ENCODE measurements around the gene RETN.

Gene RETN

GRCh38 chr19:7685546-7686445, 16.9 kb downstream of the RETN start:
- DNase-seq: no peak

GRCh38 chr19:7687177-7687576, 18.3 kb downstream of the RETN start:
- no peak for DNase-seq

- no peak for DNase-seq
Observed at GRCh38 chr19:7689165-7689564, 20.3 kb downstream of the RETN start.

- no peak for DNase-seq
Observed at GRCh38 chr19:7690779-7691258, 22.0 kb downstream of the RETN start.

- no peak for DNase-seq
Observed at GRCh38 chr19:7691497-7691896, 22.6 kb downstream of the RETN start.

GRCh38 chr19:7692417-7693088, 23.7 kb downstream of the RETN start:
- no peak for DNase-seq

GRCh38 chr19:7694499-7694898, 25.6 kb downstream of the RETN start:
- DNase-seq: no peak

- DNase-seq: no peak
Observed at GRCh38 chr19:7697721-7698287, 29.0 kb downstream of the RETN start.

GRCh38 chr19:7698583-7698982, 29.7 kb downstream of the RETN start:
- no peak for DNase-seq

GRCh38 chr19:7699003-7699402, 30.2 kb downstream of the RETN start:
- no peak for DNase-seq

GRCh38 chr19:7699417-7700401, 30.9 kb downstream of the RETN start:
- DNase-seq: no peak

GRCh38 chr19:7701049-7701653, 32.3 kb downstream of the RETN start:
- DNase-seq: no peak

GRCh38 chr19:7701654-7702457, 33.0 kb downstream of the RETN start, which contains the start of gene FCER2:
Gene FCER2, minus strand, starts transcription at chr19:7702131. Its CDS starts 2,371 bp downstream, at chr19:7699760.
- DNase-seq: no peak

GRCh38 chr19:7703332-7703731, 34.5 kb downstream of the RETN start:
- DNase-seq: no peak

GRCh38 chr19:7704280-7705060, 35.6 kb downstream of the RETN start:
- DNase-seq: no peak

GRCh38 chr19:7705387-7706187, 36.7 kb downstream of the RETN start:
- DNase-seq: no peak

GRCh38 chr19:7706188-7706954, 37.5 kb downstream of the RETN start:
- DNase-seq: no peak

GRCh38 chr19:7706955-7707456, 38.2 kb downstream of the RETN start:
- no peak for DNase-seq

Data from DMS153 (cell line).